ENCODE results near the gene MTA3.

MTA3 gene

GRCh38 chr2:42747422-42747821 lies 179.0 kb downstream of the MTA3 start:
- H3K9me2 ChIP-seq (replicated peaks; ENCODE audit: low read depth, low read length) = no peaks in the 10 kb centered on the region
- H3K36me3 ChIP-seq (ENCODE audit: insufficient read depth, low read length) = no peaks in the 10 kb centered on the region
- no peak overlapping the region for H3K4me3 ChIP-seq (ENCODE audit: low read length, poor library complexity, severe bottlenecking)
- no peaks in the 10 kb centered on the region for H3F3A ChIP-seq (ENCODE audit: low read depth)
- no peaks in the 10 kb centered on the region for H3K9me3 ChIP-seq (ENCODE audit: insufficient read depth, low read depth, low read length)
- no peaks in the 10 kb centered on the region for H3K4me1 ChIP-seq (ENCODE audit: insufficient read depth, low read length, poor library complexity, severe bottlenecking)
- TF ChIP-seq EZH2phosphoT487 (IDR thresholded peaks at IDR 0.05; ENCODE audit: borderline replicate concordance) (no peak), CTCF (conservative IDR thresholded peaks at IDR 0.05; ENCODE audit: low read length) (no peak)
- H3K79me2 ChIP-seq (ENCODE audit: insufficient read depth, low read length) = no peaks in the 10 kb centered on the region
- H3K27me3 ChIP-seq (ENCODE audit: insufficient read depth, low read length, poor library complexity, severe bottlenecking) = no peaks in the 10 kb centered on the region
- no peak overlapping the region for H3K4me2 ChIP-seq (ENCODE audit: low read depth, low read length, poor library complexity, severe bottlenecking)
- no peak overlapping the region for H2AFZ ChIP-seq (ENCODE audit: low read length)
- no peaks in the 10 kb centered on the region for H4K20me1 ChIP-seq (ENCODE audit: insufficient read depth, low read length, poor library complexity, severe bottlenecking)
- no peak overlapping the region for H3K9ac ChIP-seq (ENCODE audit: low read depth, low read length, poor library complexity, severe bottlenecking)

GRCh38 chr2:42748840-42749239 lies 180.4 kb downstream of the MTA3 start:
- no peak overlapping the region for H3K4me3 ChIP-seq (ENCODE audit: low read length, poor library complexity, severe bottlenecking)
- no peaks in the 10 kb centered on the region for H3K27me3 ChIP-seq (ENCODE audit: insufficient read depth, low read length, poor library complexity, severe bottlenecking)
- H3F3A ChIP-seq (ENCODE audit: low read depth) = no peaks in the 10 kb centered on the region
- no peaks in the 10 kb centered on the region for H3K9me2 ChIP-seq (replicated peaks; ENCODE audit: low read depth, low read length)
- H2AFZ ChIP-seq (ENCODE audit: low read length) = no peak overlapping the region
- no peaks in the 10 kb centered on the region for H4K20me1 ChIP-seq (ENCODE audit: insufficient read depth, low read length, poor library complexity, severe bottlenecking)
- no peak for TF ChIP-seq EZH2phosphoT487 (IDR thresholded peaks at IDR 0.05; ENCODE audit: borderline replicate concordance)
- no peak for TF ChIP-seq CTCF (conservative IDR thresholded peaks at IDR 0.05; ENCODE audit: low read length)
- H3K36me3 ChIP-seq (ENCODE audit: insufficient read depth, low read length) = no peaks in the 10 kb centered on the region; the same call in 1 of the 2 replicates
- H3K9me3 ChIP-seq (ENCODE audit: insufficient read depth, low read depth, low read length) = no peaks in the 10 kb centered on the region
- no peak overlapping the region for H3K4me2 ChIP-seq (ENCODE audit: low read depth, low read length, poor library complexity, severe bottlenecking)
- no peaks in the 10 kb centered on the region for H3K79me2 ChIP-seq (ENCODE audit: insufficient read depth, low read length)
- H3K4me1 ChIP-seq (ENCODE audit: insufficient read depth, low read length, poor library complexity, severe bottlenecking) = no peaks in the 10 kb centered on the region
- H3K9ac ChIP-seq (ENCODE audit: low read depth, low read length, poor library complexity, severe bottlenecking) = no peak overlapping the region

- TF ChIP-seq EZH2phosphoT487 (IDR thresholded peaks at IDR 0.05; ENCODE audit: borderline replicate concordance) = no peak
- TF ChIP-seq CTCF (conservative IDR thresholded peaks at IDR 0.05; ENCODE audit: low read length) = no peak
- no peaks in the 10 kb centered on the region; the same call in 1 of the 2 replicates for H3K36me3 ChIP-seq (ENCODE audit: insufficient read depth, low read length)
- no peaks in the 10 kb centered on the region for H4K20me1 ChIP-seq (ENCODE audit: insufficient read depth, low read length, poor library complexity, severe bottlenecking)
- H3K9ac ChIP-seq (ENCODE audit: low read depth, low read length, poor library complexity, severe bottlenecking) = no peak overlapping the region
- no peaks in the 10 kb centered on the region for H3K9me2 ChIP-seq (replicated peaks; ENCODE audit: low read depth, low read length)
- peaks cover 4% of the 10 kb centered on the region for H3K4me1 ChIP-seq (ENCODE audit: insufficient read depth, low read length, poor library complexity, severe bottlenecking)
- H3K4me3 ChIP-seq (ENCODE audit: low read length, poor library complexity, severe bottlenecking) = no peak overlapping the region
- H2AFZ ChIP-seq (ENCODE audit: low read length) = no peak overlapping the region
- H3K4me2 ChIP-seq (ENCODE audit: low read depth, low read length, poor library complexity, severe bottlenecking) = no peak overlapping the region
- H3F3A ChIP-seq (ENCODE audit: low read depth) = no peaks in the 10 kb centered on the region
- no peaks in the 10 kb centered on the region for H3K9me3 ChIP-seq (ENCODE audit: insufficient read depth, low read depth, low read length)
- H3K27me3 ChIP-seq (ENCODE audit: insufficient read depth, low read length, poor library complexity, severe bottlenecking) = no peaks in the 10 kb centered on the region
- H3K79me2 ChIP-seq (ENCODE audit: insufficient read depth, low read length) = no peaks in the 10 kb centered on the region
Observed at GRCh38 chr2:42752314-42752713, 183.9 kb downstream of the MTA3 start.

Data from Loucy (cell line).